K562 (cell line): Measurements from ENCODE around the gene RIOK3. TPM values are rescaled to one million over a fixed set of nuclear protein-coding genes. Genes with fewer than 3 reads are reported as not detected.

Experiments used
- AFF4 ChIP-seq: sonication (generic); formaldehyde crosslinking; IDR thresholded peaks from 2 replicates; pipeline ENCODE4 v1.8.0; 2023; ENCODE audit warnings: mild to moderate bottlenecking, missing genetic modification reagents
- CCAR2 ChIP-seq: fragments of 200-400 bp; formaldehyde crosslinking; IDR thresholded peaks from 2 replicates; pipeline ENCODE4 v1.6.1; 2017; ENCODE audit warnings: mild to moderate bottlenecking, low read depth, low read length
- EWSR1 ChIP-seq: fragments of 450-650 bp; IDR thresholded peaks from 2 replicates; pipeline ENCODE4 v1.6.1; 2018; ENCODE audit warnings: borderline replicate concordance, mild to moderate bottlenecking, low read depth, moderate library complexity; ENCODE audit not compliant: partially characterized antibody
- HOMEZ ChIP-seq: fragments of 250-450 bp; sonication (Bioruptor Pico); IDR thresholded peaks from 2 replicates; pipeline ENCODE4 v1.4.0; 2020; ENCODE audit warnings: mild to moderate bottlenecking, moderate library complexity
- KAT2B ChIP-seq: IDR thresholded peaks from one replicate; pipeline ENCODE4 v1.6.1; 2012; ENCODE audit warnings: low read depth, mild to moderate bottlenecking, control low read depth, inconsistent platforms, low read length, moderate library complexity
- KHSRP ChIP-seq: fragments of 450-650 bp; IDR thresholded peaks from 2 replicates; pipeline ENCODE4 v1.6.1; 2017
- NUFIP1 ChIP-seq: fragments of 450-650 bp; IDR thresholded peaks from 2 replicates; pipeline ENCODE4 v1.6.1; 2018; ENCODE audit not compliant: partially characterized antibody
- PHF8 ChIP-seq: fragments of 200-600 bp; sonication (generic); IDR thresholded peaks from 2 replicates; pipeline ENCODE4 v1.6.1; 2012; ENCODE audit warnings: mixed run types, mild to moderate bottlenecking, inconsistent platforms, low read length, moderate library complexity, borderline replicate concordance
- PTBP1 ChIP-seq: fragments of 200-400 bp; formaldehyde crosslinking; IDR thresholded peaks from 2 replicates; pipeline ENCODE4 v1.6.1; 2017; ENCODE audit warnings: low read depth, low read length
- RBM14 ChIP-seq: fragments of 200-400 bp; formaldehyde crosslinking; IDR thresholded peaks from 2 replicates; pipeline ENCODE4 v1.6.1; 2018; ENCODE audit warnings: low read depth, mild to moderate bottlenecking, low read length, moderate library complexity, borderline replicate concordance; ENCODE audit not compliant: insufficient read depth
- RUNX1 ChIP-seq: sonication (generic); IDR thresholded peaks from 2 replicates; pipeline ENCODE4 v1.6.1; 2016; ENCODE audit warnings: antibody characterized with exemption, low read depth
- TCF3 ChIP-seq: sonication (generic); formaldehyde crosslinking; IDR thresholded peaks from 2 replicates; pipeline ENCODE4 v1.4.0; 2020; ENCODE audit warnings: mild to moderate bottlenecking, missing genetic modification reagents
- TSHZ1 ChIP-seq: fragments of 250-450 bp; sonication (Bioruptor Pico); IDR thresholded peaks from 2 replicates; pipeline ENCODE4 v1.4.0; 2020; ENCODE audit warnings: mild to moderate bottlenecking, moderate library complexity
- ZNF324 ChIP-seq: fragments of 250-450 bp; sonication (Bioruptor Pico); IDR thresholded peaks from 2 replicates; pipeline ENCODE4 v1.4.0; 2020; ENCODE audit warnings: mild to moderate bottlenecking
- ZSCAN29 ChIP-seq: fragments of 450-650 bp; IDR thresholded peaks from 2 replicates; pipeline ENCODE4 v1.6.1; 2017
- polyA plus RNA-seq, 8 experiments: library from polyadenylated mRNA; depleted of rRNA in 4 of 8; stranded (reverse) in 5 of 8; unstranded in 3 of 8; fragments of >200 nt; fragmentation: Nextera tagmentation in 2 of 8; fragmentation: Illumina TruSeq in 1 of 8; extraction: Ambion mirVana in 2 of 8; extraction: Trizol in 1 of 8; gene quantifications; 2 replicates each; pipeline versions ENCODE4 v1.2.1 to v1.2.3, GENCODE V29; 2011 to 2014; ENCODE audit warnings: inconsistent platforms in 1 of 8, missing spikeins in 1 of 8
- total RNA-seq, 7 experiments: library from RNA; depleted of rRNA in 6 of 7; stranded (reverse); fragments of >200 nt in 6 of 7; fragmentation: Illumina TruSeq in 2 of 7; extraction: Trizol in 2 of 7; gene quantifications; 2 replicates each; pipeline versions ENCODE4 v1.2.1 to v1.2.3, GENCODE V29; 2011 to 2021; ENCODE audit warnings: low replicate concordance in 1 of 7

RIOK3 gene
- total and polyA plus RNA-seq, 9 of the 15 experiments (the other 6 are each of a cell fraction or from before 2014, with no cell fraction given): 21.4 to 89.5 (median 62.9) TPM

GRCh38 chr18:23528580-23529472 lies 75.7 kb downstream of the RIOK3 start (continued):
- peak; percentile 15; the same call in 1 of the 2 replicates for TF ChIP-seq PHF8
- TF ChIP-seq RUNX1: no peak; the same call in 1 of the 2 replicates
- peak; percentile 62 for TF ChIP-seq TCF3 (CRISPR knock-in tag)
- TF ChIP-seq ZSCAN29: peak; percentile 43; the same call in 1 of the 2 replicates
- no peak for TF ChIP-seq HOMEZ
- TF ChIP-seq TSHZ1 (CRISPR knock-in tag): no peak
- no peak for TF ChIP-seq CCAR2
- no peak for TF ChIP-seq NUFIP1
- TF ChIP-seq AFF4: peak; percentile 79; the same call in 1 of the 2 replicates
- no peak for TF ChIP-seq ZNF324 (CRISPR knock-in tag)
- no peak for TF ChIP-seq EWSR1
- TF ChIP-seq KHSRP: no peak
- no peak for TF ChIP-seq PTBP1
- TF ChIP-seq KAT2B: no peak
- no peak for TF ChIP-seq RBM14
